Measurements from ENCODE around the gene GRIA4. TPM values are rescaled to one million over a fixed set of nuclear protein-coding genes. Genes with fewer than 3 reads are reported as not detected.

Gene GRIA4
- total RNA-seq (not detected), polyA plus RNA-seq (not detected)

DNA sequence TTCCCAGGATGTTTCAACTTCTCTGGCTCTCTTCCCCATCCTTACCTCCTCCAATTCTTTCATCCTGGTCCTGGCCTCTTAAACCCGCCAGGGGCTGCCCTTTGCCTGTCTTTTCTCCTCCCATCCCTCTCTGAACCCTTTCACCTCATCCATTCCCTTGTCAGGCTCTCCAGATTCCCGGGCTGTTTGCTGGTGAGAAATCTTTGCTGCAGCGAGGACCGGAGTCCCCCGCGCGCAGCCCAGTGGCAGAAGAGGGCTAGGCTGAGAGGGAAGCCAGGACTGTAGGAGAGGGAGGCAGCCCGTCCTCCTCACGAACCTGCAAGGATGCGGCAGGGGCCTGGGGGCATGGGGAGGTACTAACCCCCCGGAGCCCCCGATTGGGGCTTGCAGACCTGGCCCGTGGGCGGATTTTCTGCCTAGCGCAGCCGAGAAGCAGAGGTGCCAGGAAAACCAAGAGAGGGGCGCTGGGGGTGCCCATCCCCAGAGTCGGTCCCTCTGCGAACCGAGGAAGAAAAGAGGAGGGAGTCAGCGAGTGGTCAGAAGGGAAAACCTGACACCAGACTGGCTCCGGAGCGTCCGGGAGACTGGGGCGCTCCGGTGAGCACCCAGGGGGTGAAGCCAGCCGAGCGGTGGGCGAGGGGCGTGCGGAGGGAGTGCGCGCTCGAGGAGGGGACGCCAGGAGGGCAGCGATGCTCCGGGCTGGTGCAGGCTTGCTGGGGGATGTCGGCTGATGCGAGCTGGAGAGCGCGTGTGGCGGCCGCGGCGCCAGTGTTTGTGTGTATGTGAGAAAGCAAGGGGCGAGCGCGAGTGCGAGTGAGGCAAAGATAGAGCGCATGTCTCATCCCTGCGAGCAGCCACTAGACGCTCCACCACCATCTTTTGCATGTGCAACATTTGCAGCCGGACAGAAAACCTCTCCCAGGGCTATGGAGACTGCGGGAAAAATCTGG, at the start of gene GRIA4:
TSS of gene GRIA4 (plus strand) at position 242 of the 950 bp plus-strand sequence. CDS start 925 bp downstream, outside the sequence.
- Histone ChIP-seq H3K4me1 (ENCODE audit: insufficient read depth, low read length) (no peaks in the 10 kb centered on the region), H3K36me3 (ENCODE audit: insufficient read depth, low read length) (no peaks in the 10 kb centered on the region), H3K27ac (ENCODE audit: low read depth, low read length) (no peak within 1 kb of the TSS), H3K4me3 (ENCODE audit: low read length) (no peak within 1 kb of the TSS), H3K27me3 (ENCODE audit: insufficient read depth, low read length, poor library complexity, severe bottlenecking) (no peaks in the 10 kb centered on the region), H3K9me3 (ENCODE audit: low read length) (no peaks in the 10 kb centered on the region)
- ChIA-PET POLR2A (no interaction called here), CTCF (no interaction called here)
- H3K27ac Mint-ChIP-seq, result no peak within 1 kb of the TSS
- DNase-seq, result no peak
- peaks cover 19 to 36% of the 10 kb centered on the region in 2 donors for H3K27me3 Mint-ChIP-seq
- peaks cover 0 to 5% (median 0%) of the 10 kb centered on the region in 5 donors for H3K9me3 Mint-ChIP-seq
- H3K4me3 Mint-ChIP-seq, result peak within 1 kb of the TSS in 6 of 7 donors; percentile 47 to 82 (median 59)
- no peaks in the 10 kb centered on the region for H3K36me3 Mint-ChIP-seq
- peaks cover 14 to 31% (median 19%) of the 10 kb centered on the region in 3 donors for H3K4me1 Mint-ChIP-seq

DNA sequence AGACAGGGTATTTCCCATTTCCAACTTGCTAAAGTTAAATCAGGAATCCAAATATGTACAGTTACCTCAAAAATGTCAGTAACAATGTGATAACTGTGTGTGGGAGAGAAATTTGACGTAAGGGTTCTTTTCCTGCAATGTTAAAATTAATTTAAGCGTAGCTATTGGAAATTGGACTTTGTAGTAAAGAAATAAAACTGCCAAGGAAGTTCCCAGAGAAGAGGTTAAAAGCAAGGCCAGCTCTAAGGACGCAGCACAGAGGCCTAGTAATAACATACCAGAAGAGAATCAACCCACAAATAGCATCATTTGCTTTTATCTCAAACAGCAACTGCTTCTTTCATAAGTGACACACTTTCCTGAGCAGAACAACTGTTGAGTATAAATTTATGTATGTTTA, 36.8 kb upstream of the GRIA4 start:
- no peak for DNase-seq
- Mint-ChIP-seq H3K4me3 (no peak overlapping the region), H3K27me3 (no peaks in the 10 kb centered on the region), H3K4me1 (no peaks in the 10 kb centered on the region), H3K9me3 (no peaks in the 10 kb centered on the region), H3K27ac (no peak overlapping the region), H3K36me3 (no peaks in the 10 kb centered on the region)
- no peaks in the 10 kb centered on the region for H3K36me3 ChIP-seq (ENCODE audit: insufficient read depth, low read length)
- no peak overlapping the region for H3K4me3 ChIP-seq (ENCODE audit: low read length)
- no peaks in the 10 kb centered on the region for H3K27me3 ChIP-seq (ENCODE audit: insufficient read depth, low read length, poor library complexity, severe bottlenecking)
- H3K27ac ChIP-seq (ENCODE audit: low read depth, low read length), result no peak overlapping the region
- no peaks in the 10 kb centered on the region for H3K9me3 ChIP-seq (ENCODE audit: low read length)
- CTCF ChIA-PET, result no interaction called here
- POLR2A ChIA-PET, result no interaction called here
- no peaks in the 10 kb centered on the region for H3K4me1 ChIP-seq (ENCODE audit: insufficient read depth, low read length)

DNA sequence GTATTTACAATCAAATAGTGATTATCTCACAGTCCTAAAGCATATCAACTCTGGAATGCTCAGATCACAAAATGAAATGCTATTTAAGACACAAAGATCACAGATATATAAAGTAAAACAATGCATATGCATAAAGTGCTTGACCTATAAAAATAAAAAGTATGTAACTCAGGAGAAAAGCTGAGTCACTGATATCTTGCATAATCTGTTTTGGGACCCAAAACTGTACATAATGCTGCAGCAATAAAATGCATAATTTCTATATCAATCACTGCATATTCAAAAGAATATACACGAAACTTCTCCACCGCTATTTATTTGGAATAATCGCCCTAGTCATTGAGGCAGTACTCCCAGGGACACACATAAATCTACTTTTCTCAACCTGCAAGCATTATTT, 34.9 kb upstream of the GRIA4 start:
- Mint-ChIP-seq H3K27ac (no peak overlapping the region), H3K4me3 (no peak overlapping the region), H3K4me1 (no peaks in the 10 kb centered on the region), H3K9me3 (no peaks in the 10 kb centered on the region), H3K36me3 (no peaks in the 10 kb centered on the region), H3K27me3 (no peaks in the 10 kb centered on the region)
- ChIA-PET POLR2A (no interaction called here), CTCF (no interaction called here)
- Histone ChIP-seq H3K36me3 (ENCODE audit: insufficient read depth, low read length) (no peaks in the 10 kb centered on the region), H3K9me3 (ENCODE audit: low read length) (no peaks in the 10 kb centered on the region), H3K27me3 (ENCODE audit: insufficient read depth, low read length, poor library complexity, severe bottlenecking) (no peaks in the 10 kb centered on the region), H3K4me1 (ENCODE audit: insufficient read depth, low read length) (no peaks in the 10 kb centered on the region), H3K27ac (ENCODE audit: low read depth, low read length) (no peak overlapping the region), H3K4me3 (ENCODE audit: low read length) (no peak overlapping the region)
- no peak for DNase-seq

DNA sequence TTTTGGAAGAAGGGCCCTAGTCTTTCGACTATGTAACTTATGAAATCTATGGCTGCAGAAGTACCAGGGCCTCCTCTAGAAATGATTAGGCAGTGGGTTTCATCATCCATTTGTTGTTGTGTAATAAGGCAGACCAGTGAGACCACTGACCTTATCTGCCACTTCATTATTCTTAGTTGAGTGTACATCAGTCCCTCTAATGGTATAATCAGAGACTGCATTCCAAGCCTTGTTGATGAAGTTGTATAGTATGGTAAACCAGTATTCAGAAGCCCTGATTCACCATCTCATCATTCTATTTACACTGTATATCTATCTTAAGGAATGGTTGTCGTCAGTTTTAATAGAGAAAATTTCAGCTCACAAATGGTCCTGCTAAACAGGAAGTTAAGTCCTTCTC, 32.2 kb upstream of the GRIA4 start:
- H3K27ac Mint-ChIP-seq, result no peak overlapping the region
- no peak overlapping the region for H3K4me3 ChIP-seq (ENCODE audit: low read length)
- DNase-seq, result no peak
- no peaks in the 10 kb centered on the region for H3K4me1 Mint-ChIP-seq
- no peaks in the 10 kb centered on the region for H3K36me3 Mint-ChIP-seq
- CTCF ChIA-PET, result no interaction called here
- no peaks in the 10 kb centered on the region for H3K4me1 ChIP-seq (ENCODE audit: insufficient read depth, low read length)
- H3K4me3 Mint-ChIP-seq, result no peak overlapping the region
- POLR2A ChIA-PET, result no interaction called here
- no peaks in the 10 kb centered on the region for H3K9me3 Mint-ChIP-seq
- no peaks in the 10 kb centered on the region for H3K27me3 ChIP-seq (ENCODE audit: insufficient read depth, low read length, poor library complexity, severe bottlenecking)
- H3K27me3 Mint-ChIP-seq, result no peaks in the 10 kb centered on the region
- H3K27ac ChIP-seq (ENCODE audit: low read depth, low read length), result no peak overlapping the region
- no peaks in the 10 kb centered on the region for H3K36me3 ChIP-seq (ENCODE audit: insufficient read depth, low read length)
- H3K9me3 ChIP-seq (ENCODE audit: low read length), result no peaks in the 10 kb centered on the region

DNA sequence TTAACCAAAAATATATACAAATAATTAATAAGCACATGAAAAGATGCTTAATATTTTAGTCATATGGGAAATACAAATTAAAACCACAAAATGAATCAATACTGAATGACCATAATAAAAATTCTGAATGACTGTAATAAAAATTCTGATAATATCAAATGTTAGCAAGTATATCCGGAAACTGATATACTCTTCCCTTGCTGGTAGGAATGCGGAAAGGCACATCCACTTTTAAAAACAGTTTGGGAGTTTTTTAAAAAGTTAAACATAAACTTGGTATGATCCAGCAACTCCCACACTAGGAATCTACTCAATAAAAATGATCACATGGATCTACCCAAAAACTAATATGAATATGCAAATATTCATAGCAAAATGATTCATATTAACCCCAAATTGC, 30.8 kb upstream of the GRIA4 start:
- CTCF ChIA-PET, result no interaction called here

DNA sequence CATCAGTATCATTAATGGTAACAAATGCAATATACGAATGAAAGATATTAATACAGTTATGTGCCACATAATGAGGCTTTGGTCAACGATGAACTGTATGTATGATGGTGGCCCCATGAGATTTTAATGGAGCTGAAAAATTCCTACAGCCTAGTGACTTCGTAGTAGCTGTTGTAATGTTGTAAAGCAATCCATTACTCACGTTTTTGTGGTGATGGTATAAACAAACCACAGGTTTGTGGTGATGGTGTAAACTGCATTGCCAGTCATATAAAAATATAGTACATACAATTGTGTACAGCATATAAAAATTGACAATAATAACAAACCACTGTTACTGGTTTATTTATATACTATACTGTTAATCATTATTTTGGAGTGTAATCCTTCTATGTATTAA, 27.4 kb upstream of the GRIA4 start:
- CTCF ChIA-PET, result no interaction called here
- H3K9me3 Mint-ChIP-seq, result peaks cover 0 to 3% (median 0%) of the 10 kb centered on the region in 5 donors
- Histone ChIP-seq H3K9me3 (ENCODE audit: low read length) (no peaks in the 10 kb centered on the region), H3K36me3 (ENCODE audit: insufficient read depth, low read length) (no peaks in the 10 kb centered on the region), H3K27ac (ENCODE audit: low read depth, low read length) (no peak overlapping the region), H3K27me3 (ENCODE audit: insufficient read depth, low read length, poor library complexity, severe bottlenecking) (no peaks in the 10 kb centered on the region), H3K4me1 (ENCODE audit: insufficient read depth, low read length) (no peaks in the 10 kb centered on the region), H3K4me3 (ENCODE audit: low read length) (no peak overlapping the region)
- POLR2A ChIA-PET, result no interaction called here
- H3K36me3 Mint-ChIP-seq, result no peaks in the 10 kb centered on the region
- no peaks in the 10 kb centered on the region for H3K27me3 Mint-ChIP-seq
- H3K4me1 Mint-ChIP-seq, result no peaks in the 10 kb centered on the region
- no peak overlapping the region for H3K27ac Mint-ChIP-seq
- no peak overlapping the region for H3K4me3 Mint-ChIP-seq
- DNase-seq, result no peak

More for the DNA sequence above, 30.8 kb upstream of the GRIA4 start:
- H3K4me1 Mint-ChIP-seq, result no peaks in the 10 kb centered on the region
- H3K27me3 Mint-ChIP-seq, result no peaks in the 10 kb centered on the region
- Histone ChIP-seq H3K27ac (ENCODE audit: low read depth, low read length) (no peak overlapping the region), H3K27me3 (ENCODE audit: insufficient read depth, low read length, poor library complexity, severe bottlenecking) (no peaks in the 10 kb centered on the region), H3K36me3 (ENCODE audit: insufficient read depth, low read length) (no peaks in the 10 kb centered on the region), H3K4me3 (ENCODE audit: low read length) (no peak overlapping the region), H3K9me3 (ENCODE audit: low read length) (no peaks in the 10 kb centered on the region), H3K4me1 (ENCODE audit: insufficient read depth, low read length) (no peaks in the 10 kb centered on the region)
- no peak overlapping the region for H3K4me3 Mint-ChIP-seq
- H3K36me3 Mint-ChIP-seq, result no peaks in the 10 kb centered on the region
- H3K9me3 Mint-ChIP-seq, result no peaks in the 10 kb centered on the region
- no peak for DNase-seq
- POLR2A ChIA-PET, result no interaction called here
- no peak overlapping the region for H3K27ac Mint-ChIP-seq

DNA sequence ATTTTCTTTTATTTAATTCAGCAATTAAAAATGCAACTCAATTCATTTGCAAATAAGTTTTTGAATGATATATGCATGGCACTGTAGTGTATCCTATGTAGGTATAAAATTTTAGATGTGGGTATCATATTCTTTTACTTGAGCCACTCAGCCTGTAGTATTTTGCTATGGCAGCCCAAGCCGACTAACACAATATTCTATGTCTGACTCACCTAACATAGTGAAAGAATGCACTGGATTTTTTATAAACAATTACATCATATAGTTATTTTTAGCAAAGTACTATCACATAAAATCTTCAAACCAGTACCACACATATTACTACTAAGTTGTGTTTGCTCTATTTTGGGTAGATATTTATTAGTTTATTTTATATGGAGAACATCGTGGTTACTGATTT, 21.9 kb upstream of the GRIA4 start:
- H3K4me3 Mint-ChIP-seq, result no peak overlapping the region
- H3K4me1 Mint-ChIP-seq, result no peaks in the 10 kb centered on the region
- H3K27me3 ChIP-seq (ENCODE audit: insufficient read depth, low read length, poor library complexity, severe bottlenecking), result no peaks in the 10 kb centered on the region
- POLR2A ChIA-PET, result no interaction called here
- no peak overlapping the region for H3K4me3 ChIP-seq (ENCODE audit: low read length)
- CTCF ChIA-PET, result no interaction called here
- H3K9me3 Mint-ChIP-seq, result peaks cover 0 to 3% (median 0%) of the 10 kb centered on the region in 5 donors
- H3K36me3 Mint-ChIP-seq, result no peaks in the 10 kb centered on the region
- no peaks in the 10 kb centered on the region for H3K36me3 ChIP-seq (ENCODE audit: insufficient read depth, low read length)
- no peaks in the 10 kb centered on the region for H3K27me3 Mint-ChIP-seq
- no peak overlapping the region for H3K27ac ChIP-seq (ENCODE audit: low read depth, low read length)
- no peaks in the 10 kb centered on the region for H3K9me3 ChIP-seq (ENCODE audit: low read length)
- no peak overlapping the region for H3K27ac Mint-ChIP-seq
- no peaks in the 10 kb centered on the region for H3K4me1 ChIP-seq (ENCODE audit: insufficient read depth, low read length)
- DNase-seq, result no peak

DNA sequence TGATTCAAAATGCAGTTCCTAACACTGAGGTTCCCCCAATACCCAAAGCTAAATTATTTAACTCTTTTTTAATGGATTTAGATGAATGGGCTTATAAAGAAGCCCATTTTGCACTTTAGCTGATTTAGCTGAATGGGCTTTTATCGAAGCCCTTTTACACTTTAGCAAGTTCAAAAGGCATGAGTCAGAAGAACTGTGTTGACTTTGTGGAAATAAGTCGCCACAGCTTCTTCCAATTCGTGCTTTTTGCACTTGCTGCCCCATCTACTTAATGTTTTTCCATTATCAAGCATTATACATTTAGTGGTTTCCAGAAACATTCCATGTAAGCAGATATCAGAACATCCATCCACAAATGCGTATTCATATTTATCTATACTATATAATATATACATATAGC, 20.5 kb upstream of the GRIA4 start:
- Mint-ChIP-seq H3K27me3 (peaks cover 0 to 1% of the 10 kb centered on the region in 2 donors), H3K4me3 (no peak overlapping the region), H3K9me3 (peaks cover 0 to 3% (median 0%) of the 10 kb centered on the region in 5 donors), H3K36me3 (no peaks in the 10 kb centered on the region), H3K27ac (no peak overlapping the region), H3K4me1 (no peaks in the 10 kb centered on the region)
- Histone ChIP-seq H3K27me3 (ENCODE audit: insufficient read depth, low read length, poor library complexity, severe bottlenecking) (no peaks in the 10 kb centered on the region), H3K4me1 (ENCODE audit: insufficient read depth, low read length) (no peaks in the 10 kb centered on the region), H3K9me3 (ENCODE audit: low read length) (no peaks in the 10 kb centered on the region), H3K27ac (ENCODE audit: low read depth, low read length) (no peak overlapping the region), H3K4me3 (ENCODE audit: low read length) (no peak overlapping the region), H3K36me3 (ENCODE audit: insufficient read depth, low read length) (no peaks in the 10 kb centered on the region)
- ChIA-PET POLR2A (no interaction called here), CTCF (no interaction called here)
- DNase-seq, result no peak

Measured in CD8-positive, alpha-beta memory T cell (primary cell).